Smooth muscle cell (in vitro differentiated cells): ENCODE results near the gene TMEM95. TPM values are rescaled to one million over a fixed set of nuclear protein-coding genes. Genes with fewer than 3 reads are reported as not detected.
"Not testable (repeated sequence)": the region's sequence is repeated elsewhere in the genome, so short reads cannot be mapped to it uniquely, and the experiment has no call there.

Source experiments
- DNase-seq: peaks from one replicate; lab custom pipeline; 2025; ENCODE audit not compliant: unreplicated experiment; lab: John Stamatoyannopoulos, UW
- H2AFZ ChIP-seq: fragments of 200-600 bp; sonication (generic); 2 replicates; pipeline ENCODE4 v1.6.0; 2016; ENCODE audit warnings: antibody characterized with exemption, low read depth, mild to moderate bottlenecking
- H3F3A ChIP-seq: fragments of 200-600 bp; sonication (generic); 2 replicates; pipeline ENCODE4 v1.6.0; 2017; ENCODE audit warnings: antibody characterized with exemption, low read depth
- H3K27ac ChIP-seq: fragments of 200-600 bp; sonication (generic); 2 replicates; pipeline ENCODE4 v1.5.1; 2016; ENCODE audit warnings: low read depth, mild to moderate bottlenecking
- H3K27me3 ChIP-seq: fragments of 200-600 bp; sonication (generic); 2 replicates; pipeline ENCODE4 v1.6.1; 2016; ENCODE audit warnings: low read depth, mild to moderate bottlenecking
- H3K36me3 ChIP-seq: fragments of 200-600 bp; sonication (generic); 2 replicates; pipeline ENCODE4 v1.5.1; 2016; ENCODE audit warnings: low read depth
- H3K4me1 ChIP-seq: fragments of 200-600 bp; sonication (generic); 2 replicates; pipeline ENCODE4 v1.5.1; 2016; ENCODE audit warnings: low read depth
- H3K4me2 ChIP-seq: fragments of 200-600 bp; sonication (generic); 2 replicates; pipeline ENCODE4 v1.6.0; 2016; ENCODE audit warnings: mild to moderate bottlenecking
- H3K4me3 ChIP-seq: fragments of 200-600 bp; sonication (generic); 2 replicates; pipeline ENCODE4 v1.5.1; 2016; ENCODE audit warnings: mild to moderate bottlenecking
- H3K79me2 ChIP-seq: fragments of 200-600 bp; sonication (generic); 2 replicates; pipeline ENCODE4 v1.6.0; 2016; ENCODE audit warnings: low read depth, mild to moderate bottlenecking
- H3K9ac ChIP-seq: fragments of 200-600 bp; sonication (generic); 2 replicates; pipeline ENCODE4 v1.6.0; 2016; ENCODE audit warnings: low read depth
- H3K9me3 ChIP-seq: fragments of 200-600 bp; sonication (generic); replicated peaks from 2 replicates; pipeline ENCODE4 v1.5.1; 2016; ENCODE audit warnings: low read depth
- H4K20me1 ChIP-seq: fragments of 200-600 bp; sonication (generic); 2 replicates; pipeline ENCODE4 v1.6.0; 2016; ENCODE audit warnings: low read depth
- CTCF ChIP-seq: fragments of 200-600 bp; sonication (generic); IDR thresholded peaks from 2 replicates; pipeline ENCODE4 v1.5.1; 2017; ENCODE audit warnings: borderline replicate concordance, mild to moderate bottlenecking, antibody characterized with exemption; ENCODE audit not compliant: insufficient read depth, poor library complexity, severe bottlenecking
- WGBS: methylation state at CpG from one replicate; pipeline ENCODE4 v1.1.7; 2016; ENCODE audit warnings: low lambda C conversion rate; 5-methylcytosine and 5-hydroxymethylcytosine counted together
- polyA plus RNA-seq: library from polyadenylated mRNA; unstranded; fragments of >200 nt; fragmentation: Nextera tagmentation; extraction: Ambion mirVana; gene quantifications from 2 replicates; pipeline ENCODE4 v1.2.1, GENCODE V29; 2016
- total RNA-seq: library from RNA; depleted of rRNA; stranded (reverse); fragments of >200 nt; gene quantifications from 2 replicates; pipeline ENCODE4 v1.2.3, GENCODE V29; 2014

The TMEM95 gene
- total and polyA plus RNA-seq, 2 experiments from 2014 or later, result not detected

- no peak for DNase-seq
- no peak overlapping the region for H3K4me2 ChIP-seq
- 76% methylated on average over 8 of the region's 8 CpGs for WGBS
- H3K4me3 ChIP-seq, result no peak overlapping the region
- no peaks in the 10 kb centered on the region for H3F3A ChIP-seq
- H3K79me2 ChIP-seq, result no peaks in the 10 kb centered on the region
- no peaks in the 10 kb centered on the region for H3K36me3 ChIP-seq
- no peak overlapping the region for H2AFZ ChIP-seq
- H3K27ac ChIP-seq, result no peak overlapping the region
- H3K27me3 ChIP-seq, result no peaks in the 10 kb centered on the region
- no peaks in the 10 kb centered on the region for H3K9me3 ChIP-seq
- TF ChIP-seq CTCF, result no peak
- no peaks in the 10 kb centered on the region for H3K4me1 ChIP-seq
- H3K9ac ChIP-seq, result no peak overlapping the region
- H4K20me1 ChIP-seq, result no peaks in the 10 kb centered on the region
Observed at GRCh38 chr17:7367083-7367482, 12.1 kb downstream of the TMEM95 start.

GRCh38 chr17:7367918-7368598 lies 13.1 kb downstream of the TMEM95 start:
- H4K20me1 ChIP-seq, result no peaks in the 10 kb centered on the region
- no peaks in the 10 kb centered on the region for H3F3A ChIP-seq
- no peak for DNase-seq
- no peak overlapping the region for H3K4me3 ChIP-seq
- no peaks in the 10 kb centered on the region for H3K36me3 ChIP-seq
- 74% methylated on average over 13 of the region's 13 CpGs for WGBS
- H2AFZ ChIP-seq, result no peak overlapping the region
- H3K79me2 ChIP-seq, result no peaks in the 10 kb centered on the region
- H3K9ac ChIP-seq, result no peak overlapping the region
- no peaks in the 10 kb centered on the region for H3K4me1 ChIP-seq
- H3K4me2 ChIP-seq, result no peak overlapping the region
- no peak overlapping the region for H3K27ac ChIP-seq
- no peaks in the 10 kb centered on the region for H3K9me3 ChIP-seq
- H3K27me3 ChIP-seq, result no peaks in the 10 kb centered on the region
- no peak for TF ChIP-seq CTCF

GRCh38 chr17:7368599-7368994 lies 13.6 kb downstream of the TMEM95 start:
- not testable (repeated sequence) for H3F3A ChIP-seq, DNase-seq, H3K9me3 ChIP-seq, H3K4me2 ChIP-seq, H3K4me1 ChIP-seq, H4K20me1 ChIP-seq, H3K4me3 ChIP-seq, H3K9ac ChIP-seq, H3K36me3 ChIP-seq, H3K79me2 ChIP-seq, H3K27ac ChIP-seq, H2AFZ ChIP-seq, H3K27me3 ChIP-seq
- WGBS, result 90% methylated on average over 5 of the region's 5 CpGs

- Histone ChIP-seq H4K20me1 (no peaks in the 10 kb centered on the region), H3K4me1 (no peaks in the 10 kb centered on the region), H3K27ac (no peak overlapping the region), H3K79me2 (no peaks in the 10 kb centered on the region), H3K9ac (no peak overlapping the region), H3K4me3 (no peak overlapping the region), H3K27me3 (no peaks in the 10 kb centered on the region), H2AFZ (no peak overlapping the region), H3F3A (no peaks in the 10 kb centered on the region), H3K9me3 (no peaks in the 10 kb centered on the region), H3K4me2 (no peak overlapping the region), H3K36me3 (no peaks in the 10 kb centered on the region)
- no peak for TF ChIP-seq CTCF
- WGBS, result 90% methylated on average over 5 of the region's 5 CpGs
- DNase-seq, result no peak
Observed at GRCh38 chr17:7369825-7370224, 14.9 kb downstream of the TMEM95 start.
